ENCODE data around the gene RASGRP3. TPM values are rescaled to one million over a fixed set of nuclear protein-coding genes. Genes with fewer than 3 reads are reported as not detected.

Gene RASGRP3
- total and polyA plus RNA-seq, 9 of the 15 experiments (the other 6 are each of a cell fraction or from before 2014, with no cell fraction given), result 0.18 to 1.7 (median 1.2) TPM

GRCh38 chr2:33607251-33607721 is 130.8 kb downstream of the RASGRP3 start:
- ChIA-PET CTCF (ENCODE audit: low intra/inter-chr PET ratio) (no interaction called here), POLR2A (interaction anchor here (0.6 to 1.3 kb wide), 5 partner anchors 8 to 33 kb away, joined by 3 read pairs; partner anchors contain the start of gene FAM98A)
- Histone ChIP-seq H3K36me3 (ENCODE audit: control insufficient read depth, insufficient read depth, low read length) (no peaks in the 10 kb centered on the region), H3K9me3 (replicated peaks; ENCODE audit: control insufficient read depth, insufficient read depth, low read depth, low read length) (no peaks in the 10 kb centered on the region), H3K9me1 (ENCODE audit: control insufficient read depth, insufficient read depth, low read length) (no peaks in the 10 kb centered on the region), H3K4me1 (replicated peaks in 1 of 2; ENCODE audit: control insufficient read depth in 2 of 2, insufficient read depth in 2 of 2, low read length in 2 of 2) (no peaks in the 10 kb centered on the region), H4K20me1 (replicated peaks; ENCODE audit: control insufficient read depth, insufficient read depth, low read length) (no peaks in the 10 kb centered on the region), H2AFZ (ENCODE audit: low read depth, low read length) (no peak overlapping the region), H3K4me2 (ENCODE audit: insufficient read depth, low read length) (no peak overlapping the region), H3K27me3 (ENCODE audit: control insufficient read depth in 2 of 2, insufficient read depth in 2 of 2, low read length in 2 of 2) (no peaks in the 10 kb centered on the region), H3K4me3 (no peak overlapping the region), H3K27ac (ENCODE audit: extremely low read depth, low read depth, low read length) (no peak overlapping the region), H3K79me2 (ENCODE audit: control insufficient read depth, insufficient read depth, low read length) (no peaks in the 10 kb centered on the region), H3K9ac (ENCODE audit: insufficient read depth in 1 of 2, low read depth in 2 of 2, low read length in 2 of 2) (no peak overlapping the region)
- FAIRE-seq, result no peak
- in situ Hi-C loops (cut with MboI) (no loop called here), intact Hi-C loops (cut with micrococcal nuclease) (no loop called here)
- peak in 2 of 4 experiments; percentile 25 to 30 for DNase-seq (ENCODE audit: extremely low read depth in 1 of 4, low spot score in 3 of 4)
- BruUV-seq (replicated peaks), result no TSS peak
- ATAC-seq, result peak; percentile 85
- 3% methylated on average over 4 of the region's 4 CpGs for WGBS (ENCODE audit: insufficient coverage, low coverage, missing lambda C conversion rate)
- TF ChIP-seq YY1 (IDR thresholded peaks at IDR 0.05; ENCODE audit: borderline replicate concordance in 1 of 3, control insufficient read depth in 1 of 3, extremely low read depth in 1 of 3, insufficient read depth in 3 of 3, insufficient read length in 1 of 3, insufficient replicate concordance in 2 of 3, low read depth in 1 of 3, low read length in 2 of 3), result no peak
- peak; percentile 74 for TF ChIP-seq MEIS2 (IDR thresholded peaks at IDR 0.05; ENCODE audit: partially characterized antibody)
- TF ChIP-seq PBX2 (CRISPR knock-in tag; IDR thresholded peaks at IDR 0.05; ENCODE audit: low read depth), result no peak
- TF ChIP-seq PBX2 (tag; conservative IDR thresholded peaks at IDR 0.05; ENCODE audit: low read depth), result peak; percentile 60
- TF ChIP-seq CREB1 (IDR thresholded peaks at IDR 0.05), result no peak
- TF ChIP-seq CREB1 (CRISPR knock-in tag; IDR thresholded peaks at IDR 0.05), result no peak
- no peak for TF ChIP-seq KLF1 (tag; IDR thresholded peaks at IDR 0.05)
- TF ChIP-seq ZSCAN29 (IDR thresholded peaks at IDR 0.05), result no peak
- TF ChIP-seq PHF8 (IDR thresholded peaks at IDR 0.05; ENCODE audit: borderline replicate concordance, low read length), result no peak
- peak; percentile 31; the same call in 1 of the 2 replicates for TF ChIP-seq TEAD4 (IDR thresholded peaks at IDR 0.05; ENCODE audit: low read length)
- TF ChIP-seq TEAD4 (CRISPR knock-in tag; IDR thresholded peaks at IDR 0.05; ENCODE audit: borderline replicate concordance), result no peak
- TF ChIP-seq ESRRB (CRISPR knock-in tag; IDR thresholded peaks at IDR 0.05; ENCODE audit: borderline replicate concordance), result no peak
- TF ChIP-seq TAF9B (IDR thresholded peaks at IDR 0.05; ENCODE audit: partially characterized antibody), result no peak

Measured in K562 (cell line).